KMS-11 (cell line): ENCODE data around the gene TAF6L.

Experiments used
- H2AFZ ChIP-seq: fragments of 200-600 bp; sonication (generic); 2 replicates; pipeline ENCODE4 v1.6.1; 2016; ENCODE audit warnings: antibody characterized with exemption, mixed run types, low read depth
- H3K27ac ChIP-seq: fragments of 200-600 bp; sonication (generic); 2 replicates; pipeline ENCODE4 v1.6.1; 2016; ENCODE audit warnings: mild to moderate bottlenecking, mixed run types
- H3K27me3 ChIP-seq: fragments of 200-600 bp; sonication (generic); 2 replicates; pipeline ENCODE4 v1.6.1; 2017; ENCODE audit warnings: mild to moderate bottlenecking, low read depth, mixed run types, moderate library complexity; ENCODE audit not compliant: insufficient read depth
- H3K36me3 ChIP-seq: fragments of 200-600 bp; sonication (generic); 2 replicates; pipeline ENCODE4 v1.6.1; 2017; ENCODE audit warnings: mild to moderate bottlenecking, mixed run types; ENCODE audit not compliant: insufficient read depth
- H3K4me1 ChIP-seq: fragments of 200-600 bp; sonication (generic); 2 replicates; pipeline ENCODE4 v1.6.1; 2016; ENCODE audit warnings: mild to moderate bottlenecking, low read depth, mixed run types; ENCODE audit not compliant: poor library complexity, severe bottlenecking
- H3K4me2 ChIP-seq: fragments of 200-600 bp; sonication (generic); 2 replicates; pipeline ENCODE4 v1.7.0; 2016; ENCODE audit warnings: mild to moderate bottlenecking, mixed run types
- H3K4me3 ChIP-seq: fragments of 200-600 bp; sonication (generic); IDR thresholded peaks from 2 replicates; pipeline ENCODE4 v1.6.1; 2017; ENCODE audit warnings: low read depth, low read length, mixed read lengths; ENCODE audit not compliant: insufficient read depth
- H3K79me2 ChIP-seq: fragments of 200-600 bp; sonication (generic); 2 replicates; pipeline ENCODE4 v1.6.1; 2016; ENCODE audit warnings: low read depth, mixed run types; ENCODE audit not compliant: insufficient read depth
- H3K9ac ChIP-seq: fragments of 200-600 bp; sonication (generic); 2 replicates; pipeline ENCODE4 v1.6.1; 2016; ENCODE audit warnings: mild to moderate bottlenecking, mixed run types
- H4K20me1 ChIP-seq: fragments of 200-600 bp; sonication (generic); 2 replicates; pipeline ENCODE4 v1.6.1; 2016; ENCODE audit warnings: mild to moderate bottlenecking, mixed run types; ENCODE audit not compliant: insufficient read depth
- TF ChIP-seq, protein P1 (sequence below): fragments of 200-600 bp; sonication (generic); conservative IDR thresholded peaks from 2 replicates; pipeline ENCODE4 v1.6.1; 2017; ENCODE audit warnings: low read depth, mild to moderate bottlenecking, antibody characterized with exemption, low read length, moderate library complexity, mixed read lengths

TAF6L gene

DNA sequence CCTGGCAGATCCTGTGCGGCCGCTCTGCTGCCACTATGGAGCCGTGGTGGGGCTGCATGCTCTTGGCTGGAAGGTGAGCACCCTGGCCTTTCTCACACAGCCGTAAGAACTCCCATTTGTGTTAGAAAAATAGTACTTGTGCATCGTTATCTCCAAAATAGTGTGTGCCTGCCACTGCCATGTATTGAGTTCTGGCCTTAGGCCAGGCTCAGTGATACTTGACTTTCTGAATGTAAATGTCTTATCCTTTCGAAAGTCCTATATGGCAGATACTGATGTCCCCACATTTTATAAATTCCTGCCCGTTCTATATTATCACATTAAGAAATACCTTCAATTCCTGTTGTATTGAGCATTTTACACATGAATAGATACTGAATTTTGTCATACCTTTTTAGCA is 11.6 kb downstream of the TAF6L start:
- Histone ChIP-seq H3K4me3 (no peak overlapping the region), H3K4me2 (no peak overlapping the region), H4K20me1 (no peaks in the 10 kb centered on the region), H3K27me3 (no peaks in the 10 kb centered on the region), H2AFZ (no peak overlapping the region), H3K79me2 (peaks cover 7% of the 10 kb centered on the region), H3K36me3 (no peaks in the 10 kb centered on the region), H3K9ac (no peak overlapping the region), H3K4me1 (peaks cover 10% of the 10 kb centered on the region), H3K27ac (no peak overlapping the region)
- TF ChIP-seq, protein P1, sequence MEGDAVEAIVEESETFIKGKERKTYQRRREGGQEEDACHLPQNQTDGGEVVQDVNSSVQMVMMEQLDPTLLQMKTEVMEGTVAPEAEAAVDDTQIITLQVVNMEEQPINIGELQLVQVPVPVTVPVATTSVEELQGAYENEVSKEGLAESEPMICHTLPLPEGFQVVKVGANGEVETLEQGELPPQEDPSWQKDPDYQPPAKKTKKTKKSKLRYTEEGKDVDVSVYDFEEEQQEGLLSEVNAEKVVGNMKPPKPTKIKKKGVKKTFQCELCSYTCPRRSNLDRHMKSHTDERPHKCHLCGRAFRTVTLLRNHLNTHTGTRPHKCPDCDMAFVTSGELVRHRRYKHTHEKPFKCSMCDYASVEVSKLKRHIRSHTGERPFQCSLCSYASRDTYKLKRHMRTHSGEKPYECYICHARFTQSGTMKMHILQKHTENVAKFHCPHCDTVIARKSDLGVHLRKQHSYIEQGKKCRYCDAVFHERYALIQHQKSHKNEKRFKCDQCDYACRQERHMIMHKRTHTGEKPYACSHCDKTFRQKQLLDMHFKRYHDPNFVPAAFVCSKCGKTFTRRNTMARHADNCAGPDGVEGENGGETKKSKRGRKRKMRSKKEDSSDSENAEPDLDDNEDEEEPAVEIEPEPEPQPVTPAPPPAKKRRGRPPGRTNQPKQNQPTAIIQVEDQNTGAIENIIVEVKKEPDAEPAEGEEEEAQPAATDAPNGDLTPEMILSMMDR = no peak

DNA sequence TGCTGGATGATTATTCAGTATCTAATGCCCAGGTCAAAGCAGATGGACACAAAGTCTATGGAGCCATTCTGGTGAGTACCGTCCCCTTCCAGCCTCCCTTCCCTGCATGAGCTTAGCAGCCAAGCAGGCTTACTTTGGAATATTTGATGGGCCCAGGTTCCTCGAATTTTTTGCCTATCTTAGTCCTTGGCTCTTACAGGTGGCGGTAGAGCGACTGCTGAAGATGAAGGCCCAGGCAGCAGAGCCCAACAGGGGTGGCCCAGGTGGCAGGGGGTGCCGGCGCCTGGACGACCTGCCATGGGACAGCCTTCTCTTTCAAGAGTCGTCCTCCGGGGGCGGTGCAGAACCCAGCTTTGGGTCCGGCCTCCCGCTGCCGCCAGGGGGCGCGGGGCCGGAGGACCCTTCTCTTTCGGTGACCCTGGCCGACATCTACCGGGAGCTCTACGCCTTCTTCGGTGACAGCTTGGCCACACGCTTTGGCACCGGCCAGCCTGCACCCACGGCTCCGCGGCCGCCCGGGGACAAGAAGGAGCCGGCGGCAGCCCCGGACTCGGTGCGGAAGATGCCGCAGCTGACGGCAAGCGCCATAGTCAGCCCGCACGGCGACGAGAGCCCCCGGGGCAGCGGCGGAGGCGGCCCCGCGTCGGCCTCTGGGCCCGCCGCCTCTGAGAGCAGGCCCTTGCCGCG is 15.3 kb downstream of the TAF6L start:
- H3K36me3 ChIP-seq = no peaks in the 10 kb centered on the region
- H3K27me3 ChIP-seq = no peaks in the 10 kb centered on the region
- H3K9ac ChIP-seq = peak overlapping the region; percentile 73
- no peak overlapping the region for H3K4me3 ChIP-seq
- peaks cover 44% of the 10 kb centered on the region for H3K79me2 ChIP-seq
- TF ChIP-seq, protein P1 = peak; percentile 88
- peak overlapping the region; percentile 94 for H3K4me2 ChIP-seq
- H3K27ac ChIP-seq = peak overlapping the region; percentile 77
- no peaks in the 10 kb centered on the region for H4K20me1 ChIP-seq
- H2AFZ ChIP-seq = peak overlapping the region; percentile 55
- peaks cover 32% of the 10 kb centered on the region for H3K4me1 ChIP-seq

DNA sequence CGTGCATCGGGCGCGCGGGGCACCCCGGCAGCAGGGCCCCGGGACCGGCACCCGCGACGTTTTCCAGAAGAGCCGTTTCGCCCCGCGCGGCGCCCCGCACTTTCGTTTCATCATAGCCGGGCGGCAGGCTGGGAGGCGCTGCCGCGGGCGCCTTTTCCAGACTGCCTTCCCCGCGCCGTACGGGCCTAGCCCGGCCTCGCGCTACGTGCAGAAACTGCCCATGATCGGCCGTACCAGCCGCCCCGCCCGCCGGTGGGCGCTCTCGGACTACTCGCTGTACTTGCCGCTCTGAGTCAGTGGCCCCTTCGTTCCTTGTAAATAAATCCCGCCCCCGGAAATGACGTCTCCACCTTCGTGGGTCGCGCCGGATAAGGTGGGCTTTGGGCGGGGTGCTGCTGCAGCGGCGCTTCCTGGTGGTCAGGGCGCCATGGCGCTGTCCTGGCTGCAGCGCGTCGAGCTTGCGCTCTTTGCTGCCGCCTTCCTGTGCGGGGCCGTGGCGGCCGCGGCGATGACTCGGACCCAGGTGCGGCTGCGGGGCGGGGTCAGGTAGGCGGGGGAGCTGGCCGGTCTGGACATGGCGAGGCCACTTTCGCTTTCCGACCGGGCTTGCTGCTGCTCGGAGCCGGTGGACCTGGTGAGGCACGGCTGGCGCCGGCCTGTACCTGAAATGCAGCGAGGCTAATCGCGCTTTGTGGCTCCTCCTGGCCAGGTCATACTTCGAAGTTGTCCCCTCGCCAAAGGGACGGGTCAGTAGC is 16.0 kb downstream of the TAF6L start, which contains the start of gene TMEM179B:
TMEM179B (plus strand) TSS at position 398 of the 755 bp plus-strand sequence; CDS start at position 428, 30 bp downstream.
- Histone ChIP-seq H3K9ac (peak within 1 kb of the TSS; percentile 73), H3K27ac (peak within 1 kb of the TSS; percentile 77), H2AFZ (peak within 1 kb of the TSS; percentile 55), H3K4me1 (peaks cover 35% of the 10 kb centered on the region), H3K4me2 (peak within 1 kb of the TSS; percentile 94), H3K79me2 (peaks cover 46% of the 10 kb centered on the region), H3K36me3 (no peaks in the 10 kb centered on the region), H3K27me3 (no peaks in the 10 kb centered on the region), H4K20me1 (no peaks in the 10 kb centered on the region), H3K4me3 (no peak within 1 kb of the TSS)
- TF ChIP-seq, protein P1 = peak; percentile 15; the same call in 1 of the 2 replicates

DNA sequence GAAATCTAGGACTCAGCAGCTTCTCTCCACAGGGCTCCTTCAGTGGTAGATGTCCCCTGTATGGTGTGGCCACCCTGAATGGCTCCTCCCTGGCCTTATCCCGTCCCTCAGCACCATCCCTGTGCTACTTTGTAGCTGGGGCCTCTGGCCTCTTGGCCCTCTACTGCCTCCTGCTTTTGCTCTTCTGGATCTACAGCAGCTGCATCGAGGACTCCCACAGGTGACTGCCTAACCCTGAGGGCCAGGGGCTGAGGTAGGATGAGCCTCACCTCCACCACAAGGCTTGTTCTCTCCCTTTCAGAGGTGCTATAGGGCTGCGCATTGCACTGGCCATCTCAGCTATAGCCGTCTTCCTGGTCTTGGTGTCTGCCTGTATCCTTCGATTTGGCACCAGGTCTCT is 17.8 kb downstream of the TAF6L start:
- peaks cover 46% of the 10 kb centered on the region for H3K79me2 ChIP-seq
- no peaks in the 10 kb centered on the region for H3K27me3 ChIP-seq
- peaks cover 36% of the 10 kb centered on the region for H3K4me1 ChIP-seq
- H3K9ac ChIP-seq = no peak overlapping the region
- TF ChIP-seq, protein P1 = no peak
- no peak overlapping the region for H3K27ac ChIP-seq
- H4K20me1 ChIP-seq = no peaks in the 10 kb centered on the region
- H3K4me3 ChIP-seq = no peak overlapping the region
- no peak overlapping the region for H2AFZ ChIP-seq
- no peak overlapping the region; the same call in 1 of the 2 replicates for H3K4me2 ChIP-seq
- H3K36me3 ChIP-seq = no peaks in the 10 kb centered on the region
